ENCODE results near the gene CCDC12. TPM values are rescaled to one million over a fixed set of nuclear protein-coding genes. Genes with fewer than 3 reads are reported as not detected.

CCDC12 gene
- total RNA-seq, 4 donors from 2014 or later, result 20.4 to 49.7 (median 30.8) TPM

DNA sequence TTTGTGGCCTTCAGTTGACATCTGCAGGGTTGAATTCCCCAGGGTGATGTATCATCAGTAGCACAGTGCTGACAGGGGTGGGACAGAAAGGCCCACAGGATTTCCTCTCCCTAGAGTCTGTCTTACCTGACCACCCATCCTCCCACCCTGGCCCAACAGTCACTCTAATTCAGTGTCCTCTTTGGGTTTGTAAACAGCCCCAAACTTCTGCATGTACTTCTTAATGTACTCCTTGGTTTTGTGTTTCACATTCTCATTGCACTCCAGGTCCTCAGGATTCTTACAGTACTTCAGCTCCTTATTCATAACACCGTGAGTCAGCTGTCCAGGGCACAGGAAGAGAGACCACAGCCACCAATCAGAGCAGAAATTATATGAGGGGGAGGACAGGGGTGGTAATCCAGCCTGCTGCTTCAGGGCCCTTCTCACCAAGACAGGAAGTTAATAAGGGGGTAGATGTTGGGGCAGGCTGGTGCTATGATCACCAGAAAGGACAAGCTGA lies 40.4 kb upstream of the CCDC12 start:
- TF ChIP-seq, protein P1, sequence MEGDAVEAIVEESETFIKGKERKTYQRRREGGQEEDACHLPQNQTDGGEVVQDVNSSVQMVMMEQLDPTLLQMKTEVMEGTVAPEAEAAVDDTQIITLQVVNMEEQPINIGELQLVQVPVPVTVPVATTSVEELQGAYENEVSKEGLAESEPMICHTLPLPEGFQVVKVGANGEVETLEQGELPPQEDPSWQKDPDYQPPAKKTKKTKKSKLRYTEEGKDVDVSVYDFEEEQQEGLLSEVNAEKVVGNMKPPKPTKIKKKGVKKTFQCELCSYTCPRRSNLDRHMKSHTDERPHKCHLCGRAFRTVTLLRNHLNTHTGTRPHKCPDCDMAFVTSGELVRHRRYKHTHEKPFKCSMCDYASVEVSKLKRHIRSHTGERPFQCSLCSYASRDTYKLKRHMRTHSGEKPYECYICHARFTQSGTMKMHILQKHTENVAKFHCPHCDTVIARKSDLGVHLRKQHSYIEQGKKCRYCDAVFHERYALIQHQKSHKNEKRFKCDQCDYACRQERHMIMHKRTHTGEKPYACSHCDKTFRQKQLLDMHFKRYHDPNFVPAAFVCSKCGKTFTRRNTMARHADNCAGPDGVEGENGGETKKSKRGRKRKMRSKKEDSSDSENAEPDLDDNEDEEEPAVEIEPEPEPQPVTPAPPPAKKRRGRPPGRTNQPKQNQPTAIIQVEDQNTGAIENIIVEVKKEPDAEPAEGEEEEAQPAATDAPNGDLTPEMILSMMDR (IDR thresholded peaks at IDR 0.05; ENCODE audit: low read depth), result no peak

DNA sequence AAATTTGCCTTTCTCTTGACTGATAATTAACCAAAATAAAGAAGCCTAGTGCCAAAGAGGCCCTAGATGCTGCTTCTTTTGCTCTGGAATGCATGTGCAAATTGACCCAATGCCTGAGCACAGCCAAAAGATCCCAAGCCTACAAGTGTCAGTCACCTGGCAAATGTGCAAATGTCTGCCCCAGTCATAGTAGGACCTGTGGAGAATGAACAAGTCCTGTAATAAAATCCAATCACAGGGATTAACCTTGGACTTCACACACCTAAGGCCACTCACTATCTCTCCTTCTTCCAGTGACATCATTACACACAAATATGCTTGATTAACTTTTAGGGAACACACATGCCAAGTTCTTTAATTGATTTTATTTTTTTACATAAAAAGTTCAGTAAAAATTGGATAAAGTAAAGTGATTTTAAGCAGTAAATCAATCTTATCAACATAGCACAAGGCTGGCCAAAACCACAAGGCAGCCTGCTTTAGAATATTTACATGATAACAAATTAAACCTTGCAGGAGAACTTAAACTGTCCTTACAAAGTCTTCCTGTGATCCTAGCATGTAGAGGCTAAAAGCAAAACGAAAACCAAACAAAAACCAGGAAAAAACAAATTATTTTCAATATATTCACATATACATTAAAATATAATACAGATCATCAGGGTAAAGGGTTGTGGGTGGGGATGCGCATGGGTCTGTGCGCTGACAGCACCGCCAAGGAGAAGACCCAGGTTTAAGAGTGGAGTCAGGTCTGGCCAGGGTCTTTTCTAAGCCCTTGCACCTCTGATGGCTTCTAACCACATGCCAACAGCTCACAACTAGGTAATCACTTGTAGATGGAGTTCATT lies 39.8 kb upstream of the CCDC12 start:
- TF ChIP-seq, protein P1 (IDR thresholded peaks at IDR 0.05; ENCODE audit: low read depth), result no peak

DNA sequence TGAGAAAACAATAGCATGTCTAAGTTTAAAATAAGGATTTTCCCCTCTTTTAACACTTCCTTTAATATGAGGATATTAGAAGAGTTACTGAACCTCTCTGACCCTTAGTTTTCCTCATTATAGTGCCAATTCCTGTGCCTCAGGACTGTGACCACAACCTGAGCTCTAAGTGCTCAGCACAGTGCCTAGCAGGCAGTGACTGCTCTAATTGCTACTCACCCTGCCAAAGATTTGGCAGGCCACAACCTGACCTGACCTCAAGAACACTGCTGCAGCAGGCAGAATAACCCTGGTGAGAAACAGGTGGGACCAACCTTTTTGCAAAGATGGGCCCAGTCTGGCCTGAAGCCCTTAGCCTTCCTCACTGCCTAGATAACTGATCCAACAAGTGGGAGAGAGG lies 38.6 kb upstream of the CCDC12 start:
- TF ChIP-seq, protein P1 (IDR thresholded peaks at IDR 0.05; ENCODE audit: low read depth), result no peak

DNA sequence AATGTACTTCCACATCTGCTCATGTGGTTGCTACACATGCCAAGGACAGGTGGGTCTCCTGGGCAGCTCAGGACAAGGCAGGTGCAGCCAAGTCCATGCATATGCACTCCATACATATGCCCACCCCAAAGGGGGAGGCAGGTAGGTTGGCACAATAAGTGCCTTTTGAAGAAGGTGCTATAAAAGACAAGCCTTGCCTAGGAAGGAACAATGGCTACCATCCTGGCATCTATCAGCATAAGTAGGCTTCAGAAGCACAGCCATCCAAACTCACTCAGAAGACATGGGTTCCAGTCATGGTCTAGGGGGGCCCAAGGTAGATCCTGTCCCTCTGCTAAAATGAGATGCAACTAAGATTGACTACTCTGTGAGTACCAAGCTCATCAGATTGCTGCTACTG lies 37.5 kb upstream of the CCDC12 start:
- TF ChIP-seq, protein P1 (IDR thresholded peaks at IDR 0.05; ENCODE audit: low read depth), result no peak

DNA sequence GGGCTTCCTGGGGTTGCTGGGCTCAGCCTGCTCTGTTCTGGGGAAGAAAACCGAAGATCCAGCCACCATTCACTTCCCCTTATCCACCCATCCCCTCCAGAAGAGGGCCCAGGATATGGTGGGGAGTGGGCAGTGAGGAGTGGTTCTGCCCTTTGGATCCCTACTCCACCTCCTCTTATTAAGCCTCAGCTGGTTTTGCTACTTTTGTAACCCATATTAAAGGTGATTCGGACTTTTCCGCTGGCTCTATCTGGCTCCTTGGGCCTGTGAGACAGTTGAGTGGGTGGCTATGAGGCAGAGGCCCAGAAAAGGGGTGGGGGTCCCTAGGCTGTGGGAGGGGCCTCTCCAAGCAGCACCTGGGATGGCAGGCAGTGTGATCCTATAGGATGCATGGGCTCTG lies 36.7 kb upstream of the CCDC12 start:
- TF ChIP-seq, protein P1 (IDR thresholded peaks at IDR 0.05; ENCODE audit: low read depth), result no peak

DNA sequence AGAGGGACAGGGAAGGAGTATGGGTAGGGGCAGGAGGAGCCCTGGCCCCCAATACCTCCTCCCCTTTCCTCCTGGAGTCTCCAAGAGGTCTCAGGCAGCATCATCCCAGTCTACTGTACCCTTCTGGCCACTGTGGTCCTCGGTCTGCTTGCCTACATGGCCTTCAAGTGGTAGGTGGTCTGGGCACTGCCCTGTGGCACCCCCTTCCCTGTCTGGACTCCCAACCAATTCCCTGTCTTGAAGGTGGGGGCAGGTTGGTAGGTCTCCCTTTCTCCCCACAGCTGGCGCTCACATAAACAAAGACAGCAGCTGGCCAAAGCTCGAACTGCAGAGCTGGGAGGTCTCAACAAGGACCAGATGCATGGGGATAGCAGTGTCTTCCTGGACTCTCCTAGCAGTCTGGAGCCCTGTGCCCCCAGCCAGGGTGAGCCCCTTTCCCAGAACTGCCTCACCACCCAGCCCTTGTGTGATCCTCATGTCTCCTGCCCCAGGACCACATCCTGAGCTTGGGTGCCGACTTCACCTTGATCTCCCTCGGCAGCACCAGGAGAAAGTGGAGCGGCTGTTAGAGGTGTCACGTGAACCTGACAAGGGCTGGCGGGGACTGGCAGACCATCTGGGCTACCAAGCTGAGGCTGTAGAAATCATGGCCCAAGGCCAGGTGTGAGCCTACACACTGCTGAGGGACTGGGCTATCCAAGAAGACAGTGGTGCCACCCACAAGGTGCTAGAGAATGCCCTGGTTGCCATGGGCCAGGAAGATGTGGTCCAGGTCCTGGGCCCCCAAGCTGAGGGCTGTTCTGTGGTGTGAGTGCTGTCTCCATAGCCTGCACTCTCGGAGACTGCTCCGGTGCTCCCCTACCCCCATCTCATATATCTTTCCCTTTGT lies 36.0 kb upstream of the CCDC12 start:
- TF ChIP-seq, protein P1 (IDR thresholded peaks at IDR 0.05; ENCODE audit: low read depth), result no peak

DNA sequence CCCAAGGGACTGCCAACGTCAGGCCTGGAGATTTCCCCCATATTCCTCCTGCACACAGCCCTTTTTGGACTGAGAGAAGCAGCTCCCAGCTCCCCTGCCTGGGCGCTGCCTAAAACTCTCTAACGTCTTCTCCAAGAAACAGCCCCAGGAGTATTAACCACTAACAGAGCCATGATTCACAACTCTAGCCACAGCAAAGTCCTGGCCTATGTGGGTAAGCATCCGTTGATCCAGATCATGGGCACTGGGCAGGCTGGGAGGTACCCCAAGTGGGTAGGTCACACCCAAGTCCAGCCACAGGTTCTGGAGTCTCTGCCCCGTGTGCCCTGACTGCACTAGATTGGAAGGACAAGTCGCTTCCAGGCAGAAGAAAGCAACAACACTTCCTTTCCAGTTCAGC lies 34.8 kb upstream of the CCDC12 start:
- TF ChIP-seq, protein P1 (IDR thresholded peaks at IDR 0.05; ENCODE audit: low read depth), result no peak

Data from subcutaneous adipose tissue (tissue), 4 donors.